Measurements from ENCODE around the gene WASL. TPM values are rescaled to one million over a fixed set of nuclear protein-coding genes. Genes with fewer than 3 reads are reported as not detected.

Gene WASL
- polyA plus RNA-seq, 1 donor from 2014 or later = 22.5 TPM

DNA sequence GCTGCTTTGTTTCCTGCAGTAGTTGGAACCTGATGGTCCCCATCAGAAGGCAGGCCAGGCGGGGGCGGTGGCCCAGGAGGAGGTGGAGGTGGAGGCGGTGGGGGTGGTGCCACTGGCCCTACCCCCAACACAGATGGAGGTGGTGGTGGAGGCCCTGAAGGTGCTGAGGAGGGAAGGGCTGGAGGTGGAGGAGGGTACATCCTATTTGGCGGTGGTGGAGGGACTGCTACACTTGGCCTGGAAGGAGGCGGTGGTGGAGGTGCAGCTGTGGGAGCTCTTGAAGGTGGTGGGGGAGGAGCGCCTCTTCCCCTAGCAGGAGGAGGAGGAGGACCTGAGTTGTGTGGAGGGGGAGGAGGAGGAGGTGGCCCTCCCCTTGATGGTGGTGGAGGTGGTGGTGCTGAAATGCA lies 56.3 kb downstream of the WASL start:
- Histone ChIP-seq H3K4me2 (ENCODE audit: low read length) (no peak overlapping the region), H3K36me3 (ENCODE audit: insufficient read depth, low read length) (peaks cover 21% of the 10 kb centered on the region), H3K4me3 (ENCODE audit: low read length) (no peak overlapping the region), H3K79me2 (replicated peaks; ENCODE audit: insufficient read depth, low read length) (no peaks in the 10 kb centered on the region), H3K27ac (ENCODE audit: low read length) (no peak overlapping the region), H3K9ac (ENCODE audit: low read length) (no peak overlapping the region), H2AFZ (ENCODE audit: low read depth, low read length) (no peak overlapping the region), H3F3A (ENCODE audit: insufficient read depth, low read length, poor library complexity, severe bottlenecking) (no peaks in the 10 kb centered on the region), H4K20me1 (ENCODE audit: insufficient read depth) (no peaks in the 10 kb centered on the region), H3K9me3 (ENCODE audit: low read length) (no peaks in the 10 kb centered on the region), H3K9me2 (ENCODE audit: insufficient read depth, low read length) (no peaks in the 10 kb centered on the region), H3K27me3 (ENCODE audit: insufficient read depth, low read depth, low read length) (no peaks in the 10 kb centered on the region)
- TF ChIP-seq RAD21 (conservative IDR thresholded peaks at IDR 0.05) (no peak), MXI1 (conservative IDR thresholded peaks at IDR 0.05; ENCODE audit: poor library complexity, severe bottlenecking) (no peak), POLR2AphosphoS5 (IDR thresholded peaks at IDR 0.05) (no peak), EP300 (conservative IDR thresholded peaks at IDR 0.05; ENCODE audit: poor library complexity, severe bottlenecking) (no peak)
- TF ChIP-seq, protein P1, sequence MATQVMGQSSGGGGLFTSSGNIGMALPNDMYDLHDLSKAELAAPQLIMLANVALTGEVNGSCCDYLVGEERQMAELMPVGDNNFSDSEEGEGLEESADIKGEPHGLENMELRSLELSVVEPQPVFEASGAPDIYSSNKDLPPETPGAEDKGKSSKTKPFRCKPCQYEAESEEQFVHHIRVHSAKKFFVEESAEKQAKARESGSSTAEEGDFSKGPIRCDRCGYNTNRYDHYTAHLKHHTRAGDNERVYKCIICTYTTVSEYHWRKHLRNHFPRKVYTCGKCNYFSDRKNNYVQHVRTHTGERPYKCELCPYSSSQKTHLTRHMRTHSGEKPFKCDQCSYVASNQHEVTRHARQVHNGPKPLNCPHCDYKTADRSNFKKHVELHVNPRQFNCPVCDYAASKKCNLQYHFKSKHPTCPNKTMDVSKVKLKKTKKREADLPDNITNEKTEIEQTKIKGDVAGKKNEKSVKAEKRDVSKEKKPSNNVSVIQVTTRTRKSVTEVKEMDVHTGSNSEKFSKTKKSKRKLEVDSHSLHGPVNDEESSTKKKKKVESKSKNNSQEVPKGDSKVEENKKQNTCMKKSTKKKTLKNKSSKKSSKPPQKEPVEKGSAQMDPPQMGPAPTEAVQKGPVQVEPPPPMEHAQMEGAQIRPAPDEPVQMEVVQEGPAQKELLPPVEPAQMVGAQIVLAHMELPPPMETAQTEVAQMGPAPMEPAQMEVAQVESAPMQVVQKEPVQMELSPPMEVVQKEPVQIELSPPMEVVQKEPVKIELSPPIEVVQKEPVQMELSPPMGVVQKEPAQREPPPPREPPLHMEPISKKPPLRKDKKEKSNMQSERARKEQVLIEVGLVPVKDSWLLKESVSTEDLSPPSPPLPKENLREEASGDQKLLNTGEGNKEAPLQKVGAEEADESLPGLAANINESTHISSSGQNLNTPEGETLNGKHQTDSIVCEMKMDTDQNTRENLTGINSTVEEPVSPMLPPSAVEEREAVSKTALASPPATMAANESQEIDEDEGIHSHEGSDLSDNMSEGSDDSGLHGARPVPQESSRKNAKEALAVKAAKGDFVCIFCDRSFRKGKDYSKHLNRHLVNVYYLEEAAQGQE (IDR thresholded peaks at IDR 0.05; ENCODE audit: borderline replicate concordance) = no peak
- TF ChIP-seq, protein P2, sequence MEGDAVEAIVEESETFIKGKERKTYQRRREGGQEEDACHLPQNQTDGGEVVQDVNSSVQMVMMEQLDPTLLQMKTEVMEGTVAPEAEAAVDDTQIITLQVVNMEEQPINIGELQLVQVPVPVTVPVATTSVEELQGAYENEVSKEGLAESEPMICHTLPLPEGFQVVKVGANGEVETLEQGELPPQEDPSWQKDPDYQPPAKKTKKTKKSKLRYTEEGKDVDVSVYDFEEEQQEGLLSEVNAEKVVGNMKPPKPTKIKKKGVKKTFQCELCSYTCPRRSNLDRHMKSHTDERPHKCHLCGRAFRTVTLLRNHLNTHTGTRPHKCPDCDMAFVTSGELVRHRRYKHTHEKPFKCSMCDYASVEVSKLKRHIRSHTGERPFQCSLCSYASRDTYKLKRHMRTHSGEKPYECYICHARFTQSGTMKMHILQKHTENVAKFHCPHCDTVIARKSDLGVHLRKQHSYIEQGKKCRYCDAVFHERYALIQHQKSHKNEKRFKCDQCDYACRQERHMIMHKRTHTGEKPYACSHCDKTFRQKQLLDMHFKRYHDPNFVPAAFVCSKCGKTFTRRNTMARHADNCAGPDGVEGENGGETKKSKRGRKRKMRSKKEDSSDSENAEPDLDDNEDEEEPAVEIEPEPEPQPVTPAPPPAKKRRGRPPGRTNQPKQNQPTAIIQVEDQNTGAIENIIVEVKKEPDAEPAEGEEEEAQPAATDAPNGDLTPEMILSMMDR (IDR thresholded peaks at IDR 0.05; ENCODE audit: poor library complexity, severe bottlenecking) = no peak

DNA sequence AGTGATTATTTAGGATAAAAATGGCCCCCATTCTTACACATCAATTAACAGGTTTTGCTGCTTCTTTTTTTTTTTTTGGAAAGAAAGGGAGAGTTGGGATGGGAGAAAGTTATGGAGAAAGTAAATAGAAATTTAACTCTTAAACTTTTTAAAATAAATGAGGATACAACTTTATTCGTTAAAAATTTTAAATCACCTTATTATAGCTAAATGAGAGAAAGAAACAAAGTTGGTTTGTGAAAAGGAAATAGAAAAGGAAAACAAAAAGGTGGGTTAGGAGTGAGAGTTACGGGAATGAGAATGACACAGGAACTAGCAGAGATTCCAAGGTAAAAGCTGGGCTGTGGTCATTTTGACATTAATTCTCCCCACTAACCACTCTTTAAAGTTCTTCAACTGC lies 58.3 kb downstream of the WASL start:
- H2AFZ ChIP-seq (ENCODE audit: low read depth, low read length) = no peak overlapping the region
- H3K9me2 ChIP-seq (ENCODE audit: insufficient read depth, low read length) = no peaks in the 10 kb centered on the region
- no peaks in the 10 kb centered on the region for H3K9me3 ChIP-seq (ENCODE audit: low read length)
- no peak overlapping the region for H3K4me2 ChIP-seq (ENCODE audit: low read length)
- no peaks in the 10 kb centered on the region for H3K27me3 ChIP-seq (ENCODE audit: insufficient read depth, low read depth, low read length)
- peaks cover 18% of the 10 kb centered on the region for H3K36me3 ChIP-seq (ENCODE audit: insufficient read depth, low read length)
- no peak overlapping the region for H3K27ac ChIP-seq (ENCODE audit: low read length)
- no peak overlapping the region for H3K9ac ChIP-seq (ENCODE audit: low read length)
- TF ChIP-seq POLR2AphosphoS5 (IDR thresholded peaks at IDR 0.05) (no peak), MXI1 (conservative IDR thresholded peaks at IDR 0.05; ENCODE audit: poor library complexity, severe bottlenecking) (no peak), TAF1 (IDR thresholded peaks at IDR 0.05; ENCODE audit: low read depth) (no peak), EP300 (conservative IDR thresholded peaks at IDR 0.05; ENCODE audit: poor library complexity, severe bottlenecking) (no peak), SMC3 (conservative IDR thresholded peaks at IDR 0.05; ENCODE audit: poor library complexity) (no peak), EZH2 (IDR thresholded peaks at IDR 0.05; ENCODE audit: borderline replicate concordance, insufficient read depth, low read length, poor library complexity, severe bottlenecking) (no peak), RAD21 (conservative IDR thresholded peaks at IDR 0.05) (no peak)
- TF ChIP-seq, protein P1 (IDR thresholded peaks at IDR 0.05; ENCODE audit: borderline replicate concordance) = no peak
- TF ChIP-seq, protein P2 (IDR thresholded peaks at IDR 0.05; ENCODE audit: poor library complexity, severe bottlenecking) = no peak
- no peak overlapping the region for H3K4me3 ChIP-seq (ENCODE audit: low read length)
- no peaks in the 10 kb centered on the region for H3F3A ChIP-seq (ENCODE audit: insufficient read depth, low read length, poor library complexity, severe bottlenecking)
- H3K79me2 ChIP-seq (replicated peaks; ENCODE audit: insufficient read depth, low read length) = no peaks in the 10 kb centered on the region
- H4K20me1 ChIP-seq (ENCODE audit: insufficient read depth) = no peaks in the 10 kb centered on the region

All from neural cell (in vitro differentiated cells).